Measurements from ENCODE around the gene FXYD2.
"Not testable (repeated sequence)": the region's sequence is repeated elsewhere in the genome, so short reads cannot be mapped to it uniquely, and the experiment has no call there.

Gene FXYD2

GRCh38 chr11:117820516-117820915 is 4.0 kb downstream of the FXYD2 start:
- no peak for DNase-seq (ENCODE audit: low read depth in 2 of 2)

- DNase-seq (ENCODE audit: low read depth in 2 of 2): no peak
These were observed 4.5 kb downstream of the FXYD2 start for GRCh38 chr11:117820071-117820470.

- peak; percentile 45 to 46 for DNase-seq (ENCODE audit: low read depth in 2 of 2)
These were observed 5.2 kb downstream of the FXYD2 start for GRCh38 chr11:117819096-117820040.

DNA sequence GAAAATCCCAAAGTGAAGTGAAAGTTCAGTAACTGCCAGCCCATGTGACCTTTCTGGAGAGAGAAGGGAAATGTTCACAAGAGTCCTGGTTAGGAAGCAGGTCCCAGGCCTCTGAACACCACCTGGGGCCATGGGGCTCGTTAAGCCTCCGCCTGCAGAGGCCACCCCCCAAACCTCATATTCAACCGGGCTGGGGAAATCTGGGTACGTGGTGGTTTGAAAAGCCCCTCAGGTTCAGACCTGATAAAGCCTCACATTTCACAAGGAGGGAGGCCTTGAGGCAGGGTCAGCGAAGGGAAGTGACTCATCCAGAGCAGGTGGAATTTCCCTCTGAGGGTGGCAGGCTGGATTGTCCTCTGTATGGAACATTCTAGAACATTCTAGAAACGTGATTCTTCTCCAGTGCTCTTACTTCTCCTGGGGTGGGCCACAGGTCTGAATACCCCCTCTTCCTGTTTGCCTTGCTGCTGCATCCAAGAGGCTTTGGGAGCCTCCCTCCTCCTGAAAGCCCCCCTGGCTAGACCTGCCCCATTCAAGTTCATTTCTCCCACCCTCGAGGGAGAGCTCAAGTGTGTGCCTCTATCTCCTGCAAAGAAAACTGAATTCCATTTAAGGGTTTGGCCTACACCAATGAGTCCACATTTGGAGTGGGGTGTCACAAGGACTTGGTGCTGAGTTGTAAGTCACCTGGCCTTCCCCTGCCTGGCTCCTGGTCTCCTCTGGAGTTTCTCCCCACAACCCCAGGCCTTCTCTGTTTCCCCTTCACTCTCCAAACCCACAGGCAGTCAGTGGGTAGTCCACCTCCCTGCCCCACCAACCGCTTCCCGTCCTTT is 6.3 kb downstream of the FXYD2 start:
- no peak for DNase-seq (ENCODE audit: low read depth in 2 of 2)

GRCh38 chr11:117817368-117818040 is 7.0 kb downstream of the FXYD2 start:
- DNase-seq (ENCODE audit: low read depth in 2 of 2): peak; percentile 44

DNA sequence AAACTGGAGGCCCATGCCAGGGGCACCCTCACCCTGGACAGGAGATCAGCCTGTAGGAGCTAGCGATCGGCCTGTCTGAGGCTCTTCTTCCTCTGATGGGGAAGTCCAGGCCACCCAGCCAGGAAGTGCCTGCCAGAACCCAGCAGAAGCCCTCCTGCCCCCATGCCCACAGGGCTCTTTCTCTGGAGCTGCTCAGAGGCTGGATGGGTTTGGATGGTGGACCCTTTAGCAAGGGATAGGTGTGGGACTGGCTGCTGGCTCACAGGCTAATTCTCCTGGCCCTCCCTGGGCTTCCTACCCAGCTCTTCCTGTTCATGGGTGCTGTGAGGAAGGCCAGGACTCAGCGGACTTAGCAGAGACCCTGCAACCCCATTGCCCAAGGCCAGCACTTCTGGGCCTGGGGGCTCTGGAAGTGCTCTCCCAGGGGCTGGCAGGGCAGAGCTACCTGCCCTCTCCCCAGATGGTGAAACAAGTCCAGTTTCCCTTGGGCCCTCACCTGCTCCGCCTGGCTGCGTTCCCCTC is 7.6 kb downstream of the FXYD2 start:
- DNase-seq (ENCODE audit: low read depth in 2 of 2): no peak

DNA sequence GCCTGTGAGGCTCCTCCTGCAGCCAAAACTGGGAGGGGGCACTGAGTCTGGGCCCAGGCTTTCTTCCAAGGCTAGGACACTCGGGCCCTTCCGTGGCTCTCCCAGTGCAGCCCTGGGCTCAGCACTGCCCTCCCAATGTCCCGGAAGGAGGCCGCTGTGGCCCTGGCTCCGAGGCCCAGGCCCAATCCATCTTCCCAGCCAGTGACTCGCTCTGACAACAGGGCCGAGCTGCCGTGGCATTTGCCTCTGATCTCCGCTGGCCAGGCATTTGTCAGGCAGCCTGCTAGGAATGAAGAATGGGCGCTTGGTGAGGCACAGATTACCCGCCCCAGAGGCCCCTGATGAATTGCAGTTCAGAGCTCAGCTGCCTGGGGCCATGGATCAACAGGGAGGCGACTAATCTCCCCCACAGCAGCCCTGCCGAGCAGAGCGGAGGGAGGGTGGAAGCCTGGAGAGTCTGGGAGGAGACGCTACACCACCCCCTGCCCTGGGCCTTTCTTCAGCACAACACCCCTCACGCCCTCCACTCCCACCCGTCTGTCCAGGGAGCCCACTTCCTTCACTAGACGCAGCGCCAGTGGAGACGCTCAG is 8.3 kb downstream of the FXYD2 start:
- peak in 1 of 2 experiments; percentile 16 for DNase-seq (ENCODE audit: low read depth in 2 of 2)

- DNase-seq (ENCODE audit: low read depth in 2 of 2): no peak
These were observed 9.2 kb downstream of the FXYD2 start for GRCh38 chr11:117815262-117815803.

DNA sequence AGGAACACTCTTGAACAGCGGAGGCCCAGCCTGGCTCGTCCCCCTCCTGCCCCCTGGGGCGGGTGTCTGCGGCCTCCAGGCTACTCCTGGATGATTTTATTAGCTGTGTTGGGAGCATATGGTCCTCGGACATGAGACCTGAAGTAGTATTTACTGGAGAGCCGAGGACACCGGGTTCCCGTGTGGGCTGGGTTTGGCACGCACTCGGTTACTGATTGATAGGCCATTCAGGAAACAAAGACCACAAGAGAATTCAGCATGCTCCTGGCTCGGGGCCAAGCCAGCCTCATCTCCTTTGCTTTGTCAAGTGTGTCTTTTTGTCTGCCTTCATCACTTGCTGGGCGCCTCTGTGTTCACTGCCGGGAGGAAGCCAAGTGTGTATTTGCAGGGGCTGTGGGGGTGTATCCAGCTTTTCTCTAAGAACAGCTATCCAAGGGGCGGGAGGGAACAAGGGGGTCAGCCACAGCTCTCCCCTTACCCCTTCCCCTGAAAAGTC is 9.7 kb downstream of the FXYD2 start:
- DNase-seq (ENCODE audit: low read depth in 2 of 2): peak in 1 of 2 experiments; percentile 19

- DNase-seq (ENCODE audit: low read depth in 2 of 2): no peak
These were observed 10.3 kb downstream of the FXYD2 start for GRCh38 chr11:117814204-117814765.

- DNase-seq (ENCODE audit: low read depth in 2 of 2): not testable (repeated sequence)
These were observed 14.5 kb downstream of the FXYD2 start for GRCh38 chr11:117810056-117810451.

GRCh38 chr11:117809236-117810055 is 15.1 kb downstream of the FXYD2 start:
- no peak for DNase-seq (ENCODE audit: low read depth in 2 of 2)

DNA sequence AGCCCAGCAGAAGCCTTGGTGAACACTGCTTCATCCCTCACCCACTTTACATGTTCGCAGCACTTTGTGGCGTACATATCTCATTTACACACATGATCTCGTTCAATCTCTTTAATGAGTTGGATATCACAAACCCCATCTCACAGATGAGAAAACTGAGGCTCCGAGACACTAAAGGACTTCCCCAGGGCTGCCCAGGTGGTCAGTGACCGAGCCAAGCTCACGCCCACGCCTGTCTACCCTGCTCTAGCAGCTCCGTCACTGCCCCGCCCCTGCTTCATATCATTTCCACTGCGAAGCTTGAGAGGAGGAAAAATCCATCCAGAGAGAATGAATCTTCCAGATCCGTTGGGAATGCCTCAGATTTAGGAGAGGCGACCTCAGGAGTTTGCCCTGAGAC is 15.8 kb downstream of the FXYD2 start:
- no peak for DNase-seq (ENCODE audit: low read depth in 2 of 2)

DNA sequence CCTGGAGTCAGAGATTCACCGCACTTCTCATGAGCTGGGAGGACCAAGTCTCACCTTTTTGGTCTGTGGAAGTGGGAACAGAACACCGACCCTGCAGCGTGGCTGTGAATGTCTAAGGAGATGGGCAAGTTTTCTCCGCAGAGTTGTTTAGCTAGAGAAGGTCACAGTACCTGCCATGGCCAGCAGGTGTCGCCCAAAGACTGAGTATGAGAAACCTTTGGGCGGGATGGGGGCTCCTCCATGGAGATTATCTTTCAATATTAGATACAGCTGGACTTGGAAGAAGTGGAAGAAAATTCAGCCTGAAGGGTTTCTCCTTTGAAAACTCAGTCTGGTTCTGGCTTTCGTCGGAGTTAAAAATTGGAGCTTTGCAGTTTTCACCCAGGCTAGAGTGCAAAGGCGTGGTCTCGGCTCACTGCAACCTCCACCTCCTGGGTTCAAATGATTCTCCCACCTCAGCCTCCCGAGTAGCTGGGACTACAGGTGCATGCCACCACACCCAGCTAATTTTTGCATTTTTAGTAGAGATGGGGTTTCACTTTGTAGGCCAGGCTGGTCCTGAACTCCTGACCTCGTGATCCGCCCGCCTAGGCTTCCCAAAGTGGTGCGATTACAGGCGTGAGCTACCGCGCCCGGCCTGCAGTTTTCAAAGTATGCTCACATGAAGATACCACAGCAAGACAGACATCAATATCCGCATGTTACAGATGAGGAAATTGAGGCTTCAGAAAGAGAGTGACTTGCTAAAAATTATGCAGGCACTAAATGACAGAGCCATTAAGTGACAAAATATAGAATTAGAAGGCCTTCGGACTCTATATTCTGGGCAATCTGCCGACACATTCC is 16.8 kb downstream of the FXYD2 start:
- peak in 1 of 2 experiments; percentile 40 for DNase-seq (ENCODE audit: low read depth in 2 of 2)

- no peak for DNase-seq (ENCODE audit: low read depth in 2 of 2)
These were observed 17.7 kb downstream of the FXYD2 start for GRCh38 chr11:117806846-117807245.

DNA sequence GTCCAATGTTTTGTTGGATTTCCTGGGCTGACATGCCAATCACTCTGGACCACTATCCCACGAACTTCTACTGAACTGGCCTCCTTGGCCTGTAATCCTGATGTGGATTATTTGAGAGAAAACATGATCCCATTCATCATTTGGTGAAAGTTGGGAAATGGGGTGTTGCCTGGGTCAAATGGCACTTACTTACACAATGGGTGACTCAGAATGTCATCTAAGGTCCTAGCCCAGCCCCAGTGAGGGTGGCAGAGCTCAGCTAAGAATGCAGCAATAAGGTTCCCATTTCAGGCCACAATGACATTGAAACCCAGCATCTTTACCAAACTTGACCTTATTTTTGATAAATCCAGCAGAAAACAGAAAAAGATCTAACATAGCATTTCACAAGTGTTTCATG is 19.5 kb downstream of the FXYD2 start:
- DNase-seq (ENCODE audit: low read depth in 2 of 2): no peak

GRCh38 chr11:117803896-117804295 is 20.6 kb downstream of the FXYD2 start:
- DNase-seq (ENCODE audit: low read depth in 2 of 2): no peak

DNA sequence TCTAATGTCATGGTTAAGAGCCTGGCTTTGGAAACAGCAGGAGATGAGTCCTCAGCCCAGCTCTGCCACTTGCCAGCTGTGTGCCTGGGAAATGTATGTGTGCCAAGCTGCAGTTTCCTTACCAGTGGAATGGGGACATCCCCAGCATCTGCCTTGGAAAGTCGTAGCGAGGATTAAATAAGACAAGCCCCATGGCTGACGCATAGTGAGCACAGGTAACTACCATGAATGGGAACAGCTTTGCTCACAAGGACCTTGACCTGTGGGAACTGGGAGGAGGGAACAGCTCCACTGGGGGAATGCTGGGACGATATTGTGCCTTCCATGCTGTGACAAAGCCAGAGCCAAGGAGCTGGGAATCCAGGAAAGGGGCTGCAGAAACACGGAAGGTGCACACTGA is 24.9 kb downstream of the FXYD2 start:
- DNase-seq (ENCODE audit: low read depth in 2 of 2): no peak

Data from fibroblast of skin of left quadriceps (primary cell).